ENCODE results near the gene CLCA1.

- TF ChIP-seq CTCF (conservative IDR thresholded peaks at IDR 0.05; ENCODE audit: low read depth, low read length) (no peak), EZH2 (IDR thresholded peaks at IDR 0.05; ENCODE audit: borderline replicate concordance, low read depth, low read length, poor library complexity, severe bottlenecking) (no peak)
Measured at GRCh38 chr1:86546787-86547221, 78.1 kb downstream of the CLCA1 start, which contains the start of gene CLCA4.
